ENCODE measurements around the gene GPR62.

GPR62 gene

GRCh38 chr3:51970606-51971300, 15.6 kb downstream of the GPR62 start:
- TF ChIP-seq CTCF (IDR thresholded peaks at IDR 0.05; ENCODE audit: low read depth, low read length): no peak
- no peak for DNase-seq (ENCODE audit: extremely low read depth, low read depth)

- TF ChIP-seq CTCF (IDR thresholded peaks at IDR 0.05; ENCODE audit: low read depth, low read length): no peak
Measured at GRCh38 chr3:51971350-51971749, 16.2 kb downstream of the GPR62 start.

DNA sequence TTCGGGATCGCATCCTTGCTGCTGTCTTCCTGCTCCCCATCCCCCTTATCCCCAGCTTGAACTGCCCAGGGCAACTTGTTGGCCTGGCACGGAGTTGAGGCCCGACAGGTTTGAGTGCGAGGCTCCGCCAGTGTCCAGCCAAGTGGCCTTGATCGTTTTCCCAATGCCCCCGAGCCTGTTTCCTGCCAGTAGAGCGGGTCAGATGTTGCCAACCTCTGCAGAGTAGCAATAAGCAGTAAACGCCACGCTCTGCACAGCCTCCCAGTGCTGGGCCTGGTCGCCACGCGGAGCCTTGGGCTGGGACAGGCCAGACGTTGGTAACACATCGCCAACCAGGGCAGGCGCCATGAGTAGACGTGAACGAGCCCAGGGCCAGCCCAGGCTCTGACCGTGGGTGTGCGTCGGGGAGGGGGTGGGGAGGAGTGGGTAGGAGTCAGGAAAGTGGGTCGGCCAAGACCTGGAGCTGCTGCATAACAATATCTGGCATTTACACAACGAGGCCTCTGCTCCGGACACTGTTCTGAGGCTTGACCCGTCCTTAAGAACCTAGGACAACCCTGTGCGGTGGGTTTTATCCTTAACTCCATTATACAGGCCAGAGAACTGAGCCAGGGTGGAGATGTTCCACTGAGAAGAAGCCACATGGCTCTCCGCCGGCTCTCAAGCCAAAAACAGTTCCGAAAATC, 19.2 kb downstream of the GPR62 start:
- no peak for TF ChIP-seq CTCF (IDR thresholded peaks at IDR 0.05; ENCODE audit: low read depth, low read length)
- no peak for DNase-seq (ENCODE audit: extremely low read depth, low read depth)

More at GRCh38 chr3:51971350-51971749, 16.2 kb downstream of the GPR62 start:
- no peak for DNase-seq (ENCODE audit: extremely low read depth, low read depth)

- TF ChIP-seq CTCF (IDR thresholded peaks at IDR 0.05; ENCODE audit: low read depth, low read length): no peak
- no peak for DNase-seq (ENCODE audit: extremely low read depth, low read depth)
Measured at GRCh38 chr3:51974963-51975851, 20.0 kb downstream of the GPR62 start, which contains the start of gene ABHD14A. Gene ABHD14A, plus strand, starts transcription at chr3:51975064. Its CDS starts 72 bp downstream, at chr3:51975136.

GRCh38 chr3:51975852-51976549, 20.8 kb downstream of the GPR62 start:
- DNase-seq (ENCODE audit: extremely low read depth, low read depth): no peak
- TF ChIP-seq CTCF (IDR thresholded peaks at IDR 0.05; ENCODE audit: low read depth, low read length): peak; percentile 17; the same call in 1 of the 2 replicates

DNA sequence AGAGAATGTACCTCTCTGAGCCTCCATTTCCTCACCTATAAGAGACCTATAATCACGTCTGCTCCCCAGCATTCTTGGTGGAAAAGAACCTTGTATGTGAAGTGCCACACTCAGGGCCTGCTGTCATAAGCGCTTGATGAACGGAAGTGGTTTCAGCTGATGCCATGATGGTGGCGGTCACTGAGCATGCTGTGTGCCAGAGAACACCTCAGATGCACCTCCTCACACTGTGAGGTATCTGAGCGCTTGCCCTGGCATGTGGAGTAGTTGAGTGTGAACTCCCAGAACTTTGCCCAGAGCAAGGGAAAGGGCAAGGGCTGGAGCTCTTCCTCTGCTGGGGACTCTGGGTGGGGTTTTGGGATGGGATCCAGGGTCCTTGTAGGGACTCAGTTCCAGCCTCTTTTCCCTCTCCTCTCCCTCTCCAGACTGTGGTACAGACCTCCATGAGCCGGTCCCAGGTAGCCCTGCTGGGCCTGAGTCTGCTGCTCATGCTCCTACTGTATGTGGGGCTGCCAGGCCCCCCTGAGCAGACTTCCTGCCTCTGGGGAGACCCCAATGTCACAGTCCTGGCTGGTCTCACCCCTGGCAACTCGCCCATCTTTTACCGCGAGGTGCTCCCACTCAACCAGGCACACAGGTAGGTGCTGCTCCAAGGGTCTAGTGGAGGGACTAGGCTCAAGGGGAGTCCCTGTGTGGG, 22.4 kb downstream of the GPR62 start:
- DNase-seq (ENCODE audit: extremely low read depth, low read depth): no peak
- TF ChIP-seq CTCF (IDR thresholded peaks at IDR 0.05; ENCODE audit: low read depth, low read length): no peak

Measured in AG09319 (cell line).